Activated CD8-positive, alpha-beta T cell treated with anti-CD3 and anti-CD28 coated beads for 36 hours (primary cell): ENCODE measurements around the gene STK33. TPM values are rescaled to one million over a fixed set of nuclear protein-coding genes. Genes with fewer than 3 reads are reported as not detected.

Experiments
- ATAC-seq: fragments of 200-7000 bp; cut with Tn5 transposase; one replicate; pipeline ENCODE4 v1.10.0; 2021; ENCODE audit warnings: mild to moderate bottlenecking, moderate library complexity
- CTCF ChIA-PET: fragments of 350-600 bp; sonication (Branson Sonifier 250); formaldehyde crosslinking; loops from one replicate; lab custom pipeline; 2021; ENCODE audit warnings: antibody characterized with exemption; lab: Charles Lee
- POLR2A ChIA-PET: fragments of 350-600 bp; sonication (Branson Sonifier 250); formaldehyde crosslinking; loops from one replicate; lab custom pipeline; 2021; ENCODE audit warnings: antibody characterized with exemption; lab: Charles Lee
- DNase-seq: peaks from one replicate; pipeline ENCODE4 v3.0.0-alpha.2; 2020
- H3K27ac Mint-ChIP-seq: one replicate; pipeline ENCODE4 v1.8.0; 2021; ENCODE audit warnings: mild to moderate bottlenecking, mixed read lengths
- H3K27me3 Mint-ChIP-seq: one replicate; pipeline ENCODE4 v1.8.0; 2021; ENCODE audit warnings: mixed read lengths
- H3K36me3 Mint-ChIP-seq: one replicate; pipeline ENCODE4 v1.8.0; 2021; ENCODE audit warnings: low read depth, mixed read lengths
- H3K4me1 Mint-ChIP-seq: one replicate; pipeline ENCODE4 v1.8.0; 2021; ENCODE audit warnings: low read depth, mixed read lengths
- H3K4me3 Mint-ChIP-seq: one replicate; pipeline ENCODE4 v1.8.0; 2021; ENCODE audit warnings: mild to moderate bottlenecking, moderate library complexity, mixed read lengths
- H3K9me3 Mint-ChIP-seq: one replicate; pipeline ENCODE4 v1.8.0; 2021; ENCODE audit warnings: mixed read lengths
- CTCF ChIP-seq: fragments of 200-600 bp; IDR thresholded peaks from one replicate; pipeline ENCODE4 v1.8.0; 2022; ENCODE audit warnings: antibody characterized with exemption, mild to moderate bottlenecking
- intact Hi-C: fragments of 100-400 bp; cut with micrococcal nuclease; formaldehyde crosslinking; loops from one replicate; pipeline ENCODE4 v1.10.0; 2022
- total RNA-seq, 2 experiments: library from RNA; stranded (reverse); gene quantifications; one replicate each; pipeline ENCODE4 v1.2.3, GENCODE V29; 2021

The STK33 gene
- total RNA-seq, 2 experiments from 2014 or later, result 1.3 to 3.6 TPM

DNA sequence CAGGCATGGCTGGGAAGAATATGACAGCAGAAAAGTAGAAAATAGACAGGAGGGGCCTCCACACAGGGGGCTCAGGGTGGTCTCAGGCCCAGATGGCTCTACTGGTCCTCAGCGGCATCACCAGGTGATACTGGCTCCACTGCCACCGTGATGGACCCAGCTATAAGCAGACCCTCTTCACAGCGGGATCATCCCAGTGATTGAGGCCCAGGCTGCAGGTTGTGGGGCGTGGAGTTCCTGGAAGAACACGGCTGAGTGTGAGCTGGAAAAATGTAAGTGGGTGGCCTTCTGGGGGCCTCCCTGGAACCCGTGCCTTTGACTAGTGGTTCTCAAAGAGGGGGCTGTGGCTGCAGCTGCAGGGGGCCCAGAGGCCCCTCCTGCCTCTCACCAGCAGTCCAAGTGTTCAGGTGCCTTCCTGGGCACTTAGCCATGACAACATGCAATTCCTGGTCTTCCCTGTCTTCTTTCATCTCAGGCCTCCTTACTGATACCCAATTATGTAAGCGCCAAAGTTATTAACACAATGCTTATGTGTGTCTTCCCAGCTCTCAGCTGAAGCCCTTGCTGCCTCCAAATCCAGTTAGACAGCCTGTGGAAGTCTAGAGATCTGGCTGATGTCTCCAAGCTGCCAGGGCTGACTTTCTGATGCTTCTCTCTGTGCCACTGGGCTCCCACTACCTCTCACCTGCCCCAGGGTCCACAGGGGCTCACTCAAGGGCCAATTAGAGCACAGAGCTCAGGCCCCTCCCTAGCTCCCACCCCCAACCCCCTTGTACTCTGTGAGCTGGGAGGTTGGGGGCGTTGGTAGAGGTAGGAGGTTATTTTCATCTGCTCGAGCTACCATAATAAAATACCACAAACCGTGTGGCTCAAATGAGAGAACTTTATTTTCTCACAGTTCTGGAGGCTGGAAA is 220.3 kb downstream of the STK33 start:
- intact Hi-C loops, result no loop called here
- TF ChIP-seq CTCF, result no peak
- H3K36me3 Mint-ChIP-seq, result no peaks in the 10 kb centered on the region
- H3K27me3 Mint-ChIP-seq, result peaks cover 1% of the 10 kb centered on the region
- CTCF ChIA-PET, result interaction anchor here (1.0 kb wide), 1 partner anchor 193 kb away, joined by 3 read pairs; no protein-coding TSS in a partner anchor
- no peaks in the 10 kb centered on the region for H3K9me3 Mint-ChIP-seq
- no peaks in the 10 kb centered on the region for H3K4me1 Mint-ChIP-seq
- no peak overlapping the region for H3K4me3 Mint-ChIP-seq
- H3K27ac Mint-ChIP-seq, result no peak overlapping the region
- DNase-seq (no peak), ATAC-seq (no peak)
- POLR2A ChIA-PET, result no interaction called here

DNA sequence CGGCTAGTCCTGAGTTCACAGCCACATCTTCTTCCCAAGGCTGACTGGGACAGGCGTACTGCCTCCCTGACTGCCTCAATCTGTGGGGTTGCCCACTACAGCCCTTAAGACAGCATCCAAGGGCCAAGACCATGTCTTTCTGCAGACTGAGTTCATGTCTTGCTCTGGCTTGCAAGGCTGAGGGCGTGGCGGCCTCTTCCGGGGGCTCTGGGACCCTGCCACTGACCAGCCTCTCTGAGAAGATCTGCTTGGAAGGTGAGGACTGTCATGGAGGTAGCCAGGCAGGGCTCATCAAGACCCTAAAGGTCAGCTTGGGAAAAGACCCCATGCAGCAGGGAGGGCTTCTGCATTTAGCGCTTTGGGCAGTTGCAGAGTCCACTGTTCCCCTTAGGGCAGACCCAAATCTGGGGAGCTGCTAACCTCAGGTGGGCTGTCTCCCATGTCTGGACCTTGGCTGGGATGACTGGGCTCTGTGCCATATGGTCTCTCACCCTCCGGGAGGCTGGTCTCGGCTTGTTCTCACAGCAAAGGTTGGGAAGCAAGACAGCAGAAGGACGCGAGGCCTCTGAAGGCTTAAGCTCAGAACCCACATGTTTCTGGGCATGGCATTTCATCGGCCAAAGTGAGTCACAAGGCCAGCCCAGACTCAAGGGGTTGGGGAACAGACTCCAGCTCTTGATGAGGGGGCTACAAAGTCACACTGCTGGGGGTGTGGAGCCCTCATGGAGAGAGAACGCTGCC is 221.2 kb downstream of the STK33 start:
- TF ChIP-seq CTCF, result no peak
- DNase-seq (no peak), ATAC-seq (no peak)
- CTCF ChIA-PET, result no interaction called here
- intact Hi-C loops, result no loop called here
- peaks cover 1% of the 10 kb centered on the region for H3K27me3 Mint-ChIP-seq
- POLR2A ChIA-PET, result no interaction called here
- no peaks in the 10 kb centered on the region for H3K4me1 Mint-ChIP-seq
- H3K9me3 Mint-ChIP-seq, result no peaks in the 10 kb centered on the region
- H3K4me3 Mint-ChIP-seq, result no peak overlapping the region
- no peaks in the 10 kb centered on the region for H3K36me3 Mint-ChIP-seq
- no peak overlapping the region for H3K27ac Mint-ChIP-seq

DNA sequence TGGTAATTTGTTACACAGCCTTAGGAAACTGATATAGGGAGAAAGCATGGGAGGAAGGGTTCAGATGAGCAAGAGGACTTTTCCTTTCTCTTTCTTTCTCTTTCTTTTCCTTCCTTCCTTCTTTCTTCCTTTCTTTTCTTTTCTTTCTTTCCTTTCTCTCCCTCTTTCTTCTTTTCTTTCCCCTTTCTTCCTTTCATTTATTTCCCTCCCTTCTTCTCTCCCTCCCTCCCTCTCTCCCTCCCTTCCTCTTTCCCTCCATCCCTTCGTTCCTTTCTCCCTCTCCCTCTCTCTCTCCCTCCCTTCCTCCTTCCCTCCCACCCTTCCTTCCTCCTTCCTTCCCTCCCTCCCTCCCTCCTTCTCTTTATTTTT is 222.5 kb downstream of the STK33 start:
- Mint-ChIP-seq H3K4me1 (no peaks in the 10 kb centered on the region), H3K27ac (no peak overlapping the region), H3K36me3 (no peaks in the 10 kb centered on the region), H3K9me3 (no peaks in the 10 kb centered on the region), H3K4me3 (no peak overlapping the region), H3K27me3 (no peaks in the 10 kb centered on the region)
- ChIA-PET CTCF (no interaction called here), POLR2A (no interaction called here)
- intact Hi-C loops, result no loop called here
- no peak for ATAC-seq
- no peak for TF ChIP-seq CTCF
- no peak for DNase-seq

- Mint-ChIP-seq H3K27me3 (no peaks in the 10 kb centered on the region), H3K4me3 (no peak overlapping the region), H3K27ac (no peak overlapping the region), H3K36me3 (no peaks in the 10 kb centered on the region), H3K9me3 (no peaks in the 10 kb centered on the region), H3K4me1 (no peaks in the 10 kb centered on the region)
- no peak for DNase-seq
- TF ChIP-seq CTCF, result no peak
- CTCF ChIA-PET, result no interaction called here
- ATAC-seq, result no peak
- POLR2A ChIA-PET, result no interaction called here
- intact Hi-C loops, result no loop called here
Measured at GRCh38 chr11:8370812-8371515, 223.1 kb downstream of the STK33 start.
